Measurements from ENCODE around the gene TULP4.

The TULP4 gene

DNA sequence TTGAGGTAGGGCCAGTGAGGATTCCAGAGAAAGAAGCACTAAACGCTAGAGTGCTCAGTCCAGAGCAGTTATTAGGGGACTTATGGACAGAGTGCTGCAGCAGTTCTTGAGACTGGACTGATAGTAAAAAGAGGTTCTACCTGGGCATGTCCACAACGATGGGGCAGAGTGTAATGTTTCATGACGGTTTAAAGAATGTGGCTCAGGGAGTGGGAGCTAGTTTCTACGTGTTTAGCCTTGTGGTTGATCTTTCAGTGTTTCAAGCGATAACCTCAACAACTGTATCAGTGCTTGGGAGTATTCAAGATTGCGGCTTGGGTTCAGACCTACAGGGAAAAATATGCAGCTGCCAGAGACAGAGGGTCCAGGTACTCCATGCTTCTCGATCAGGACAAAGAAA lies 67.1 kb downstream of the TULP4 start:
- DNase-seq (ENCODE audit: low spot score) = no peak
- in situ Hi-C loops (cut with MboI; ENCODE audit: low sequenced_read_pairs, unreplicated experiment) = no loop called here
- TF ChIP-seq, protein P1, sequence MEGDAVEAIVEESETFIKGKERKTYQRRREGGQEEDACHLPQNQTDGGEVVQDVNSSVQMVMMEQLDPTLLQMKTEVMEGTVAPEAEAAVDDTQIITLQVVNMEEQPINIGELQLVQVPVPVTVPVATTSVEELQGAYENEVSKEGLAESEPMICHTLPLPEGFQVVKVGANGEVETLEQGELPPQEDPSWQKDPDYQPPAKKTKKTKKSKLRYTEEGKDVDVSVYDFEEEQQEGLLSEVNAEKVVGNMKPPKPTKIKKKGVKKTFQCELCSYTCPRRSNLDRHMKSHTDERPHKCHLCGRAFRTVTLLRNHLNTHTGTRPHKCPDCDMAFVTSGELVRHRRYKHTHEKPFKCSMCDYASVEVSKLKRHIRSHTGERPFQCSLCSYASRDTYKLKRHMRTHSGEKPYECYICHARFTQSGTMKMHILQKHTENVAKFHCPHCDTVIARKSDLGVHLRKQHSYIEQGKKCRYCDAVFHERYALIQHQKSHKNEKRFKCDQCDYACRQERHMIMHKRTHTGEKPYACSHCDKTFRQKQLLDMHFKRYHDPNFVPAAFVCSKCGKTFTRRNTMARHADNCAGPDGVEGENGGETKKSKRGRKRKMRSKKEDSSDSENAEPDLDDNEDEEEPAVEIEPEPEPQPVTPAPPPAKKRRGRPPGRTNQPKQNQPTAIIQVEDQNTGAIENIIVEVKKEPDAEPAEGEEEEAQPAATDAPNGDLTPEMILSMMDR (IDR thresholded peaks at IDR 0.05; ENCODE audit: borderline replicate concordance, control extremely low read depth, extremely low read depth, insufficient read depth, missing control alignments) = no peak

DNA sequence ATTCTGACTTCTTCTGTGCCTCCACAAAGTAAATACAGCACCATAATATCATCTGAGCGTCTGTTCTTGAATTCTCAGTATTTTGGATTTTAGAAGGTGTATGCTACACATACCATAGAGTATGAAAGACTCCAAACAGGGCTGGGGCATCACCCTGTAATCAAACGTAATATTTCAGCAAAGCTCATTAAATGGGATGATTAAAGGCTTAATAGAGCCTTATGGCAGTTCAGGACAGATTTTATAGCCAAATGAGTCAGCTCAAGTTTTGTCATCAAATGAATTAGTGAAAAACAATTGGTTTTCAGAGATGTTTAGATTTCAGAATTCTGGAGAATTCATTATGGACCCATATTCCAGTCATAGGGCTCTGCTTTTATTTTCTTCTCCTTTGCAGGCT lies 68.9 kb downstream of the TULP4 start:
- in situ Hi-C loops (cut with MboI; ENCODE audit: low sequenced_read_pairs, unreplicated experiment) = no loop called here
- no peak for DNase-seq (ENCODE audit: low spot score)
- TF ChIP-seq, protein P1 (IDR thresholded peaks at IDR 0.05; ENCODE audit: borderline replicate concordance, control extremely low read depth, extremely low read depth, insufficient read depth, missing control alignments) = no peak

- no peak for DNase-seq (ENCODE audit: low spot score)
- TF ChIP-seq, protein P1 (IDR thresholded peaks at IDR 0.05; ENCODE audit: borderline replicate concordance, control extremely low read depth, extremely low read depth, insufficient read depth, missing control alignments) = no peak
- in situ Hi-C loops (cut with MboI; ENCODE audit: low sequenced_read_pairs, unreplicated experiment) = no loop called here
Measured at GRCh38 chr6:158382491-158382890, 70.2 kb downstream of the TULP4 start.

DNA sequence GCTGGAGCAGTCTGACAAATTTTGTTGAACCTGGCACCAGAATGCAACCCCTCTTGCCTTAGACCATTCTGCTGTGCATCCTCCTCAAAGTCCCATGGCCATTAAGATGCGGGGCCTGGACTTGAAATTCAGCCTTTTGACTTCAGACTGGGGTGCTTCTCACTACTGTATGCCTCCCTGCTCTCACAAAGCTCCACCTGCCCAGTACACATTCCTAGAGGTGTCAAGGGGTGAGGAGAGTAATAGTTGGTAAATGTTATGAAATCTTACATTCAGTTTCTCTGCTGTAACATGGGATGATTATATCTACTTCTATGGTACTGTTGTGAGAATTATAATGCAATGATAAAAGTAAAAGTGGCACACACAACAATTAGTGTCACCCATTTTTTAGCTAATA lies 70.8 kb downstream of the TULP4 start:
- DNase-seq (ENCODE audit: low spot score) = no peak
- TF ChIP-seq, protein P1 (IDR thresholded peaks at IDR 0.05; ENCODE audit: borderline replicate concordance, control extremely low read depth, extremely low read depth, insufficient read depth, missing control alignments) = no peak
- in situ Hi-C loops (cut with MboI; ENCODE audit: low sequenced_read_pairs, unreplicated experiment) = no loop called here

- TF ChIP-seq, protein P1 (IDR thresholded peaks at IDR 0.05; ENCODE audit: borderline replicate concordance, control extremely low read depth, extremely low read depth, insufficient read depth, missing control alignments) = no peak
- in situ Hi-C loops (cut with MboI; ENCODE audit: low sequenced_read_pairs, unreplicated experiment) = no loop called here
- no peak for DNase-seq (ENCODE audit: low spot score)
Measured at GRCh38 chr6:158383542-158383941, 71.3 kb downstream of the TULP4 start.

DNA sequence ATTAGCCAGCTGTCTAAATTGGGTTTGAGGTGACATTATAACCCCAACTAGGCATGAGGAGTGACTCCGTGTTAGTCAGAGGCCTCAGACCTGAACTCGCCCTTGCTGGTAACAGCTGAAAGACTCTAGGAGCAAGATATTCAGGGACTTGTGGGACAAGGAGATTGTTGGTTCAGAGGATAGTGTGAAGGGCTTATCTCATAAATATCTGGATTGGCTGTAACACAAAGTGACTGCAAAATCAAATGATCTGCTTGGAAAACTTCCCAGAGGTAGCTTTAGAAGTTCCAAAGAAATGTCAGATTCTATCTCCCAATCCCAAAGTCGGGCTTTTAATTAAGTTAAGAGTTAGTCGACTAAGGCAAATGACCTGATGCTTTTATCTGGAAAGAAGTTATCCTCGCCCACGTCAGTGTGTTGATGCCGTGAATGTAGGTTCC lies 72.4 kb downstream of the TULP4 start:
- DNase-seq (ENCODE audit: low spot score) = no peak
- in situ Hi-C loops (cut with MboI; ENCODE audit: low sequenced_read_pairs, unreplicated experiment) = no loop called here
- TF ChIP-seq, protein P1 (IDR thresholded peaks at IDR 0.05; ENCODE audit: borderline replicate concordance, control extremely low read depth, extremely low read depth, insufficient read depth, missing control alignments) = no peak

- in situ Hi-C loops (cut with MboI; ENCODE audit: low sequenced_read_pairs, unreplicated experiment) = no loop called here
- TF ChIP-seq, protein P1 (IDR thresholded peaks at IDR 0.05; ENCODE audit: borderline replicate concordance, control extremely low read depth, extremely low read depth, insufficient read depth, missing control alignments) = peak; percentile 10
- no peak for DNase-seq (ENCODE audit: low spot score)
Measured at GRCh38 chr6:158387036-158387435, 74.8 kb downstream of the TULP4 start.

Data from GM13976 (cell line).